Measurements from ENCODE around the gene DLST. TPM values are rescaled to one million over a fixed set of nuclear protein-coding genes. Genes with fewer than 3 reads are reported as not detected.

The DLST gene
- total RNA-seq, 1 donor = 92.4 TPM

Other genes with a start within 250 kb of the DLST start
- gene AREL1, start 168.8 kb upstream of the DLST start, total RNA-seq = 32.8 TPM
- 25.8 TPM for gene FCF1, start 168.8 kb upstream of the DLST start, total RNA-seq
- gene YLPM1, start 118.6 kb upstream of the DLST start, total RNA-seq = 84.7 TPM
- 0.21 TPM for gene PROX2, start 5.8 kb upstream of the DLST start, total RNA-seq
- gene RPS6KL1, start 41.3 kb downstream of the DLST start, total RNA-seq = 3.4 TPM
- gene PGF, start 73.7 kb downstream of the DLST start, total RNA-seq = not detected
- gene EIF2B2, start 121.0 kb downstream of the DLST start, total RNA-seq = 17.3 TPM
- gene MLH3, start 169.6 kb downstream of the DLST start, total RNA-seq = 36.9 TPM
- 3.5 TPM for gene ACYP1, start 182.1 kb downstream of the DLST start, total RNA-seq
- gene ZC2HC1C, start 187.7 kb downstream of the DLST start, total RNA-seq = not detected
- 33.3 TPM for gene NEK9, start 245.1 kb downstream of the DLST start, total RNA-seq

Measured in mononuclear cell (primary cell).